K562 (cell line): ENCODE measurements around the gene MARK3. TPM values are rescaled to one million over a fixed set of nuclear protein-coding genes. Genes with fewer than 3 reads are reported as not detected.

Experiments
- ARID3B ChIP-seq: fragments of 250-450 bp; sonication (Bioruptor Pico); IDR thresholded peaks from 2 replicates; pipeline ENCODE4 v1.4.0; 2020; ENCODE audit warnings: borderline replicate concordance
- BMI1 ChIP-seq: fragments of 150-350 bp; IDR thresholded peaks from 2 replicates; pipeline ENCODE4 v1.6.1; 2014; ENCODE audit warnings: low read length
- DPF2 ChIP-seq: fragments of 450-650 bp; IDR thresholded peaks from 2 replicates; pipeline ENCODE4 v1.6.1; 2016
- E2F6 ChIP-seq, 2 experiments: IDR thresholded peaks; 2 replicates each; pipeline ENCODE4 v1.6.1; 2011; ENCODE audit warnings: borderline replicate concordance in 1 of 2, control low read depth in 1 of 2, low read depth in 1 of 2, low read length in 1 of 2, mild to moderate bottlenecking in 1 of 2, mixed read lengths in 1 of 2, moderate library complexity in 1 of 2; ENCODE audit not compliant: insufficient read depth in 1 of 2, insufficient read length in 1 of 2, poor library complexity in 1 of 2, severe bottlenecking in 1 of 2; ENCODE audit errors: extremely low read depth in 1 of 2
- HCFC1 ChIP-seq: IDR thresholded peaks from 2 replicates; pipeline ENCODE4 v1.6.1; 2012; ENCODE audit warnings: low read depth, low read length, improper control_type of control experiment
- HNRNPUL1 ChIP-seq: fragments of 200-400 bp; formaldehyde crosslinking; IDR thresholded peaks from 2 replicates; pipeline ENCODE4 v1.6.1; 2017; ENCODE audit warnings: low read length
- JUND ChIP-seq, 2 experiments: IDR thresholded peaks; 2 replicates in 1 of 2; 3 replicates in 1 of 2; pipeline ENCODE4 v1.6.1; 2011; ENCODE audit warnings: borderline replicate concordance in 2 of 2, low read depth in 2 of 2, low read length in 2 of 2, improper control_type of control experiment in 1 of 2, missing biosample characterization in 1 of 2, missing genetic modification characterization in 1 of 2, missing genetic modification reagents in 1 of 2
- NCOA1 ChIP-seq: fragments of 450-650 bp; IDR thresholded peaks from 2 replicates; pipeline ENCODE4 v1.6.1; 2016; ENCODE audit warnings: low read depth
- NFIC ChIP-seq: fragments of 450-650 bp; IDR thresholded peaks from 2 replicates; pipeline ENCODE4 v1.6.1; 2017; ENCODE audit warnings: mild to moderate bottlenecking, inconsistent platforms
- SMC3 ChIP-seq: conservative IDR thresholded peaks from 2 replicates; pipeline ENCODE4 v1.6.1; 2011; ENCODE audit warnings: low read depth, low read length, improper control_type of control experiment; ENCODE audit not compliant: insufficient read depth
- U2AF2 ChIP-seq: fragments of 200-400 bp; formaldehyde crosslinking; optimal IDR thresholded peaks from 2 replicates; pipeline ENCODE3; 2017; ENCODE audit warnings: low read depth, mild to moderate bottlenecking, low read length
- ZNF436 ChIP-seq: fragments of 250-450, 450-650 bp; sonication (Bioruptor Pico); formaldehyde crosslinking; IDR thresholded peaks from 2 replicates; pipeline ENCODE4 v1.7.0; 2020; ENCODE audit warnings: mild to moderate bottlenecking
- ZNF699 ChIP-seq: fragments of 250-450 bp; sonication (Bioruptor Pico); IDR thresholded peaks from 2 replicates; pipeline ENCODE4 v1.8.0; 2021; ENCODE audit warnings: mild to moderate bottlenecking, moderate library complexity; ENCODE audit not compliant: insufficient replicate concordance
- ZNF77 ChIP-seq: fragments of 250-450 bp; sonication (Bioruptor Pico); IDR thresholded peaks from 2 replicates; pipeline ENCODE4 v1.5.0; 2020
- polyA plus RNA-seq, 8 experiments: library from polyadenylated mRNA; depleted of rRNA in 4 of 8; stranded (reverse) in 5 of 8; unstranded in 3 of 8; fragments of >200 nt; fragmentation: Nextera tagmentation in 2 of 8; fragmentation: Illumina TruSeq in 1 of 8; extraction: Ambion mirVana in 2 of 8; extraction: Trizol in 1 of 8; gene quantifications; 2 replicates each; pipeline versions ENCODE4 v1.2.1 to v1.2.3, GENCODE V29; 2011 to 2014; ENCODE audit warnings: inconsistent platforms in 1 of 8, missing spikeins in 1 of 8
- total RNA-seq, 7 experiments: library from RNA; depleted of rRNA in 6 of 7; stranded (reverse); fragments of >200 nt in 6 of 7; fragmentation: Illumina TruSeq in 2 of 7; extraction: Trizol in 2 of 7; gene quantifications; 2 replicates each; pipeline versions ENCODE4 v1.2.1 to v1.2.3, GENCODE V29; 2011 to 2021; ENCODE audit warnings: low replicate concordance in 1 of 7
- TF ChIP-seq, protein P1 (sequence below), 3 experiments: fragments of 200-800 bp in 1 of 3; fragments of 250-450 bp in 1 of 3; fragments of 450-650 bp in 1 of 3; sonication (Bioruptor Pico) in 1 of 3; sonication (Bioruptor generic) in 1 of 3; formaldehyde crosslinking in 1 of 3; IDR thresholded peaks; 2 replicates each; pipeline versions ENCODE4 v1.6.1 to v1.8.0; 2016 to 2022; ENCODE audit warnings: mild to moderate bottlenecking in 2 of 3, missing genetic modification characterization in 2 of 3, missing compliant biosample characterization in 1 of 3, moderate library complexity in 1 of 3
- TF ChIP-seq, protein P2 (sequence below), 2 experiments: IDR thresholded peaks; 2 replicates each; pipeline ENCODE4 v1.6.1; 2012; ENCODE audit warnings: improper control_type of control experiment in 2 of 2, low read depth in 2 of 2, low read length in 2 of 2, borderline replicate concordance in 1 of 2

Gene MARK3
- total and polyA plus RNA-seq, 9 of the 15 experiments (the other 6 are each of a cell fraction or from before 2014, with no cell fraction given) = 10.1 to 68.7 (median 56.3) TPM

GRCh38 chr14:103378038-103378854, 7.0 kb upstream of the MARK3 start (continued):
- no peak for TF ChIP-seq HNRNPUL1
- TF ChIP-seq NCOA1 = peak; percentile 90
- TF ChIP-seq, protein P1, sequence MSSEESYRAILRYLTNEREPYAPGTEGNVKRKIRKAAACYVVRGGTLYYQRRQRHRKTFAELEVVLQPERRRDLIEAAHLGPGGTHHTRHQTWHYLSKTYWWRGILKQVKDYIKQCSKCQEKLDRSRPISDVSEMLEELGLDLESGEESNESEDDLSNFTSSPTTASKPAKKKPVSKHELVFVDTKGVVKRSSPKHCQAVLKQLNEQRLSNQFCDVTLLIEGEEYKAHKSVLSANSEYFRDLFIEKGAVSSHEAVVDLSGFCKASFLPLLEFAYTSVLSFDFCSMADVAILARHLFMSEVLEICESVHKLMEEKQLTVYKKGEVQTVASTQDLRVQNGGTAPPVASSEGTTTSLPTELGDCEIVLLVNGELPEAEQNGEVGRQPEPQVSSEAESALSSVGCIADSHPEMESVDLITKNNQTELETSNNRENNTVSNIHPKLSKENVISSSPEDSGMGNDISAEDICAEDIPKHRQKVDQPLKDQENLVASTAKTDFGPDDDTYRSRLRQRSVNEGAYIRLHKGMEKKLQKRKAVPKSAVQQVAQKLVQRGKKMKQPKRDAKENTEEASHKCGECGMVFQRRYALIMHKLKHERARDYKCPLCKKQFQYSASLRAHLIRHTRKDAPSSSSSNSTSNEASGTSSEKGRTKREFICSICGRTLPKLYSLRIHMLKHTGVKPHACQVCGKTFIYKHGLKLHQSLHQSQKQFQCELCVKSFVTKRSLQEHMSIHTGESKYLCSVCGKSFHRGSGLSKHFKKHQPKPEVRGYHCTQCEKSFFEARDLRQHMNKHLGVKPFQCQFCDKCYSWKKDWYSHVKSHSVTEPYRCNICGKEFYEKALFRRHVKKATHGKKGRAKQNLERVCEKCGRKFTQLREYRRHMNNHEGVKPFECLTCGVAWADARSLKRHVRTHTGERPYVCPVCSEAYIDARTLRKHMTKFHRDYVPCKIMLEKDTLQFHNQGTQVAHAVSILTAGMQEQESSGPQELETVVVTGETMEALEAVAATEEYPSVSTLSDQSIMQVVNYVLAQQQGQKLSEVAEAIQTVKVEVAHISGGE (CRISPR knock-in tag; IDR thresholded peaks at IDR 0.05) = peak in 1 of 3 experiments; percentile 61; a peak in 2 of 6 replicates
- no peak for TF ChIP-seq BMI1
- no peak for TF ChIP-seq E2F6 (IDR thresholded peaks at IDR 0.05; ENCODE audit: borderline replicate concordance in 1 of 2, extremely low read depth in 1 of 2, insufficient read depth in 1 of 2, insufficient read length in 1 of 2, low read depth in 1 of 2, low read length in 1 of 2, poor library complexity in 1 of 2, severe bottlenecking in 1 of 2)
- no peak for TF ChIP-seq U2AF2
- TF ChIP-seq ZNF77 (CRISPR knock-in tag) = no peak
- peak; percentile 77; the same call in 1 of the 2 replicates for TF ChIP-seq JUND (IDR thresholded peaks at IDR 0.05; ENCODE audit: borderline replicate concordance, low read depth, low read length)
- peak; percentile 72; the same call in 2 of the 3 replicates for TF ChIP-seq JUND (tag; IDR thresholded peaks at IDR 0.05; ENCODE audit: borderline replicate concordance, low read depth, low read length)
- TF ChIP-seq HCFC1 = no peak
- peak; percentile 97 for TF ChIP-seq DPF2
- TF ChIP-seq SMC3 = no peak
- no peak for TF ChIP-seq ZNF699
- TF ChIP-seq ARID3B = no peak
- TF ChIP-seq, protein P2, sequence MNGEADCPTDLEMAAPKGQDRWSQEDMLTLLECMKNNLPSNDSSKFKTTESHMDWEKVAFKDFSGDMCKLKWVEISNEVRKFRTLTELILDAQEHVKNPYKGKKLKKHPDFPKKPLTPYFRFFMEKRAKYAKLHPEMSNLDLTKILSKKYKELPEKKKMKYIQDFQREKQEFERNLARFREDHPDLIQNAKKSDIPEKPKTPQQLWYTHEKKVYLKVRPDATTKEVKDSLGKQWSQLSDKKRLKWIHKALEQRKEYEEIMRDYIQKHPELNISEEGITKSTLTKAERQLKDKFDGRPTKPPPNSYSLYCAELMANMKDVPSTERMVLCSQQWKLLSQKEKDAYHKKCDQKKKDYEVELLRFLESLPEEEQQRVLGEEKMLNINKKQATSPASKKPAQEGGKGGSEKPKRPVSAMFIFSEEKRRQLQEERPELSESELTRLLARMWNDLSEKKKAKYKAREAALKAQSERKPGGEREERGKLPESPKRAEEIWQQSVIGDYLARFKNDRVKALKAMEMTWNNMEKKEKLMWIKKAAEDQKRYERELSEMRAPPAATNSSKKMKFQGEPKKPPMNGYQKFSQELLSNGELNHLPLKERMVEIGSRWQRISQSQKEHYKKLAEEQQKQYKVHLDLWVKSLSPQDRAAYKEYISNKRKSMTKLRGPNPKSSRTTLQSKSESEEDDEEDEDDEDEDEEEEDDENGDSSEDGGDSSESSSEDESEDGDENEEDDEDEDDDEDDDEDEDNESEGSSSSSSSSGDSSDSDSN (IDR thresholded peaks at IDR 0.05; ENCODE audit: borderline replicate concordance in 1 of 2, low read depth in 2 of 2, low read length in 2 of 2) = peak in 1 of 2 experiments; percentile 74; a peak in 2 of 4 replicates
- peak; percentile 91 for TF ChIP-seq NFIC
- TF ChIP-seq ZNF436 (CRISPR knock-in tag) = no peak
